Measurements from ENCODE around the gene LHCGR. TPM values are rescaled to one million over a fixed set of nuclear protein-coding genes. Genes with fewer than 3 reads are reported as not detected.

The LHCGR gene
- total RNA-seq, 4 donors from 2014 or later, result not detected

DNA sequence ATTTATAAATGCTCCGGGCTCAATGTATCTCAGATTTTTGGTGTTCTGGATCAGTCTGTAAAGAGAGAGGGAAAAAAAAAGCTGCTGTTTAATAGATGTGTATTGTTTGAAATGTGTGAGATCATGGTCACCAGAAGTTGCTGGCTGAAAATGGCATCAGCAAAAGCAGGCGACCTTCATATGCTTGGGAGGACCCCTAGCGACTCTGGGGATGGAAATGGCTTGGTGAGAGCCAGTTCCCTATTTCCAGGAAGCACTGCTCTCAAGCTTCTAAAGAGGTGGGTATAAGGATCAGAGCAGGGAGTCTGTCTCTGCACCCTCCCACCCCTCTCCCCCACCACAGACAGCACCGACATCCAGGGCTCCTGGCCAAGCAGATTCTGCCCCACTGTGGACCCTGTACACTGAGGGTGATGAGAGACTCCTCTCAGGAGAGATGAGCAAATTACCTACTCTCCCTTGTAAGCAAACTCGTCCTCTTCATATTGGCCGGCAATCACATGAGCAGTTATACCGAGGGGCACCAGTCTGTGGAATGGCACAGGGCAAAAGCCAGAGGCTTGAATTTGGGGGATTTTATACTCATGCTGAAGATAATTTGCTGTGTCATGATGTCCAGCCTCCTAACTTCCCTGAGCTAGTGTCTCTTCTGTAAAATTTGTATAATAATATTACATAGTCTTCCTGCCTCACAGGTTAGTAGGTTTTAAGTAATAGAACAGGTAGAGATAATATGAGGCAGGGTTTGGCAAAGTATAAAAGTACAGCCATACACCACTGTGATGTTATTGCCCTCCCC lies 29.6 kb downstream of the LHCGR start:
- no peaks in the 10 kb centered on the region for H3K4me1 ChIP-seq

GRCh38 chr2:48724278-48724677 lies 31.2 kb downstream of the LHCGR start:
- WGBS, result 63% methylated on average over 2 of the region's 2 CpGs
- TF ChIP-seq EP300 (IDR thresholded peaks at IDR 0.05) (no peak), CTCF (IDR thresholded peaks at IDR 0.05) (no peak), POLR2A (IDR thresholded peaks at IDR 0.05) (no peak), POLR2AphosphoS5 (IDR thresholded peaks at IDR 0.05) (no peak)

More for the DNA sequence above, 29.6 kb downstream of the LHCGR start:
- WGBS, result 72% methylated on average over 7 of the region's 7 CpGs
- no peaks in the 10 kb centered on the region for H3K27me3 ChIP-seq
- H3K27ac ChIP-seq, result no peak overlapping the region
- no peak for DNase-seq (ENCODE audit: low spot score in 2 of 2)
- no peaks in the 10 kb centered on the region for H3K9me3 ChIP-seq
- no peaks in the 10 kb centered on the region for H3K36me3 ChIP-seq
- no peak overlapping the region for H3K4me3 ChIP-seq
- TF ChIP-seq POLR2A (IDR thresholded peaks at IDR 0.05), result no peak
- no peak for TF ChIP-seq POLR2AphosphoS5 (IDR thresholded peaks at IDR 0.05)
- no peak for TF ChIP-seq CTCF (IDR thresholded peaks at IDR 0.05)
- no peak for TF ChIP-seq EP300 (IDR thresholded peaks at IDR 0.05)

GRCh38 chr2:48723129-48723528 lies 32.4 kb downstream of the LHCGR start:
- TF ChIP-seq POLR2AphosphoS5 (IDR thresholded peaks at IDR 0.05) (no peak), POLR2A (IDR thresholded peaks at IDR 0.05) (no peak), CTCF (IDR thresholded peaks at IDR 0.05) (no peak), EP300 (IDR thresholded peaks at IDR 0.05) (no peak)
- no peak for DNase-seq (ENCODE audit: low spot score in 2 of 2)
- no peaks in the 10 kb centered on the region for H3K4me1 ChIP-seq
- no peaks in the 10 kb centered on the region for H3K9me3 ChIP-seq
- H3K36me3 ChIP-seq, result no peaks in the 10 kb centered on the region
- H3K4me3 ChIP-seq, result no peak overlapping the region
- H3K27ac ChIP-seq, result no peak overlapping the region
- H3K27me3 ChIP-seq, result no peaks in the 10 kb centered on the region

More at GRCh38 chr2:48724278-48724677, 31.2 kb downstream of the LHCGR start:
- DNase-seq (ENCODE audit: low spot score in 2 of 2), result no peak
- Histone ChIP-seq H3K9me3 (no peaks in the 10 kb centered on the region), H3K4me1 (no peaks in the 10 kb centered on the region), H3K27me3 (no peaks in the 10 kb centered on the region), H3K27ac (no peak overlapping the region), H3K4me3 (no peak overlapping the region), H3K36me3 (no peaks in the 10 kb centered on the region)

GRCh38 chr2:48722391-48722790 lies 33.1 kb downstream of the LHCGR start:
- no peak for DNase-seq (ENCODE audit: low spot score in 2 of 2)
- 88% methylated on average over 1 of the region's 1 CpG for WGBS
- H3K27ac ChIP-seq, result no peak overlapping the region
- H3K36me3 ChIP-seq, result no peaks in the 10 kb centered on the region
- TF ChIP-seq EP300 (IDR thresholded peaks at IDR 0.05), result no peak
- no peak for TF ChIP-seq POLR2AphosphoS5 (IDR thresholded peaks at IDR 0.05)
- TF ChIP-seq CTCF (IDR thresholded peaks at IDR 0.05), result no peak
- TF ChIP-seq POLR2A (IDR thresholded peaks at IDR 0.05), result no peak
- no peaks in the 10 kb centered on the region for H3K4me1 ChIP-seq
- H3K9me3 ChIP-seq, result no peaks in the 10 kb centered on the region
- H3K4me3 ChIP-seq, result no peak overlapping the region
- H3K27me3 ChIP-seq, result no peaks in the 10 kb centered on the region

GRCh38 chr2:48721158-48721557 lies 34.4 kb downstream of the LHCGR start:
- H3K4me1 ChIP-seq, result no peaks in the 10 kb centered on the region
- TF ChIP-seq POLR2A (IDR thresholded peaks at IDR 0.05) (no peak), POLR2AphosphoS5 (IDR thresholded peaks at IDR 0.05) (no peak), EP300 (IDR thresholded peaks at IDR 0.05) (no peak), CTCF (IDR thresholded peaks at IDR 0.05) (no peak)
- DNase-seq (ENCODE audit: low spot score in 2 of 2), result no peak
- no peak overlapping the region for H3K4me3 ChIP-seq
- no peaks in the 10 kb centered on the region for H3K36me3 ChIP-seq
- H3K27ac ChIP-seq, result no peak overlapping the region
- WGBS, result 82% methylated on average over 2 of the region's 2 CpGs
- no peaks in the 10 kb centered on the region for H3K9me3 ChIP-seq
- no peaks in the 10 kb centered on the region for H3K27me3 ChIP-seq
